ENCODE data around the gene ZNF622.
A peak's percentile ranks its signal among the peaks of the same experiment; 100 is the strongest.

Gene ZNF622

DNA sequence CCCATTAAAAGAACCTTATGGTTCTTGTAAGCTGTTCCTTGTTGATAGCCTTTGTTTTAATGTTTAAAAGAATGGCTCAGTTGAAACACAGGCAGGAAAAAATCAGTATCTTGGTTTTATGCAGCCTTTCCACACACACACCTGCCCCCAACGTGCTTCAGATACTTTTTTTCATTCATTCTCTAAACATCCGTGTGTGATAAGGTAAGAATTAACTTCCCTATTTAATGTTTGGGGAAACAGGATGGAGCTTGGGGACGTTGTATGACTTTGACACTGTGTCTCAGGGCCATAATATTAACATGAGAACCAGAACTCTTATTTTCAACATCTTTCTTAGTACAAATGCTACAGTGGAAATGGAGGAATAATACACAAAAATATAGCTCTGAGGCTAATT lies 5.8 kb upstream of the ZNF622 start:
- H3K4me3 ChIP-seq (ENCODE audit: low read depth, low read length): no peak overlapping the region
- TF ChIP-seq MYC (IDR thresholded peaks at IDR 0.05; ENCODE audit: low read depth, low read length) (no peak), POLR2A (IDR thresholded peaks at IDR 0.05; ENCODE audit: extremely low read depth, insufficient read length) (no peak)
- TF ChIP-seq, protein P1, sequence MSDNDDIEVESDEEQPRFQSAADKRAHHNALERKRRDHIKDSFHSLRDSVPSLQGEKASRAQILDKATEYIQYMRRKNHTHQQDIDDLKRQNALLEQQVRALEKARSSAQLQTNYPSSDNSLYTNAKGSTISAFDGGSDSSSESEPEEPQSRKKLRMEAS (IDR thresholded peaks at IDR 0.05; ENCODE audit: low read depth, low read length): no peak
- TF ChIP-seq, protein P2, sequence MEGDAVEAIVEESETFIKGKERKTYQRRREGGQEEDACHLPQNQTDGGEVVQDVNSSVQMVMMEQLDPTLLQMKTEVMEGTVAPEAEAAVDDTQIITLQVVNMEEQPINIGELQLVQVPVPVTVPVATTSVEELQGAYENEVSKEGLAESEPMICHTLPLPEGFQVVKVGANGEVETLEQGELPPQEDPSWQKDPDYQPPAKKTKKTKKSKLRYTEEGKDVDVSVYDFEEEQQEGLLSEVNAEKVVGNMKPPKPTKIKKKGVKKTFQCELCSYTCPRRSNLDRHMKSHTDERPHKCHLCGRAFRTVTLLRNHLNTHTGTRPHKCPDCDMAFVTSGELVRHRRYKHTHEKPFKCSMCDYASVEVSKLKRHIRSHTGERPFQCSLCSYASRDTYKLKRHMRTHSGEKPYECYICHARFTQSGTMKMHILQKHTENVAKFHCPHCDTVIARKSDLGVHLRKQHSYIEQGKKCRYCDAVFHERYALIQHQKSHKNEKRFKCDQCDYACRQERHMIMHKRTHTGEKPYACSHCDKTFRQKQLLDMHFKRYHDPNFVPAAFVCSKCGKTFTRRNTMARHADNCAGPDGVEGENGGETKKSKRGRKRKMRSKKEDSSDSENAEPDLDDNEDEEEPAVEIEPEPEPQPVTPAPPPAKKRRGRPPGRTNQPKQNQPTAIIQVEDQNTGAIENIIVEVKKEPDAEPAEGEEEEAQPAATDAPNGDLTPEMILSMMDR (IDR thresholded peaks at IDR 0.05; ENCODE audit: low read depth, low read length): no peak
- no peak for DNase-seq (ENCODE audit: low read depth)

DNA sequence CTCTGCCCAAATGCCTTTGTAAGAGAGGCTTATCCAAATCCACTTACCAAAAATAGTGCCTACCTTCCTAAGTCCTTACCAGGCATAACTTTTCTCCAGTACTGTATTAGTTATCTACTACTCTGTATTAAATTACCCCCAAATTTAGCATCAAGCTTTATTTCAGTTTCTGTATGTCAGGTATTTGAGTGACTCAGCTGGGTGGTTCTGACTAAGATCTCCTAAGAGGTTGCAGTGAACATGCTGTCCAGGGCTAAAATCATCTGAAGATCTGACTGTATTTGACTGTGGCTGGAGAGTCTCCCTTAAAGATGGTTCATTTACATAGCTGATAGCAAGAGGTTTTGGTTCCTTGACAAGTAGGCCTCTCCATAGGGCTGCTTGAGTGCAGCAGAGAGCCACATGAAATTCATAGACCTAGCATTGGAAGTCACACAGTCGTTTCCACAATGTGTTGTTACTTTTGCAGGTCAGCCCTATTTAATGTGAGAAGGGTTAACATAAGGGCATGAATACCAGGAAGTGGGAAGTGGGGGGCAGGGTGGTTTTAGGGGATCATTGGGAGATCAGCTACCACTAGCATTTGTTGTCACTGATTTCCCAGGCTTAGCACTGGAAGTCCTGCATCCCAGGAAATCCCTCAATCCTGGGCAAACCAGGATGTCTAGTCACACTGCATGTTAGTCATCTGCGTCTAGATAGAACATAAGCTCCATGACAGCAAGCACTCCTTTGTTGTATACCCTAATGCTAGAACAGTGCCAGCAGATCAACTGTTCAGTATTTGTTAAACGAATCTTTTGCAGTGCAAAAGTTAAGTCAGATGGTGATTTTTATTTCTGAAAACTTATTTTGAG lies 2.0 kb upstream of the ZNF622 start:
- no peak for TF ChIP-seq MYC (IDR thresholded peaks at IDR 0.05; ENCODE audit: low read depth, low read length)
- TF ChIP-seq, protein P2 (IDR thresholded peaks at IDR 0.05; ENCODE audit: low read depth, low read length): no peak
- no peak for TF ChIP-seq POLR2A (IDR thresholded peaks at IDR 0.05; ENCODE audit: extremely low read depth, insufficient read length)
- TF ChIP-seq, protein P1 (IDR thresholded peaks at IDR 0.05; ENCODE audit: low read depth, low read length): no peak
- H3K4me3 ChIP-seq (ENCODE audit: low read depth, low read length): no peak overlapping the region
- peak; percentile 16 for DNase-seq (ENCODE audit: low read depth)

DNA sequence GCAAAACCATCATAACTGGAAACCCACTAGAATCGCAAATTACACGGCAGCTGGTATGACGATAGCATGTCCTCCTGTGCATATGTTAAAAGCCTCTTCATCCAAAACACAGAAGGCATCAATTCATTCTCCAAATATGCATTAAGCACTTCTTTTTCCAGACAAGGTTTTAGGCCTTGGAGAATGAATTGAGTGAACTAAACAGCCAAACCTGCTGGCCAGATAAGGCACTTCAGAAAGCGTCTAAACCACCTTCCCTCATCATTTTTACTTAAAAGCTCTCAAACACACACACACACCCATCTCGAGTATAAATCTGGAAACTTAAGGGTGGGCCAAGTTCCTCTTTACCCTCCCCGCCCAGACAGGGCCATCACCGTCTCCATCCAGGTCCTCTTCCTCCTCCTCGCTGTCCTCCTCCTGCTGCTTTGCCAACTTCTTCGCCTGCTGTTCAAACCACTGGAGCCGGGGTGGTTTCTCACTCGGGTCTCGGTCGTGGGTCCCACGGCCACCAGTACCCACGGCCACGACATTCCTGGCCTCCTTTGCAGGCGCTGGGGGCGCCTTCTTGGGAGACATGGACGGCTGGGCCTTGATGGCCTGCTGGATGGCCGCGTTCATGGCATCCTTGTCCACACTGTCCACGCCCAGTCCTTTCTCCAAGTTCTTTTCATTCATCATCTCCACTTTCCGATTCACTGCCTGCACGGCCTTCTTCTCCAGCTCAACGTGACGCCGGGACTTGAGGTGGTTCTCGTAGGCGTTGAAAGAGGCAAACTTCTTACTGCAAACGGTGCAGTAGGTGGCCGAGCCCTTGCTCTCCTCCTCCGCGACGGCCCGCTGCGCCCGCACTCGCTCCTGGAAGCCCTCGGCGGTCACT lies 696 bp downstream of the ZNF622 start:
- TF ChIP-seq, protein P1 (IDR thresholded peaks at IDR 0.05; ENCODE audit: low read depth, low read length): peak; percentile 36
- TF ChIP-seq, protein P2 (IDR thresholded peaks at IDR 0.05; ENCODE audit: low read depth, low read length): no peak
- TF ChIP-seq MYC (IDR thresholded peaks at IDR 0.05; ENCODE audit: low read depth, low read length) (0 out of 2 replicates have a peak, but pooled peaks have one; percentile 14), POLR2A (IDR thresholded peaks at IDR 0.05; ENCODE audit: extremely low read depth, insufficient read length) (no peak)
- H3K4me3 ChIP-seq (ENCODE audit: low read depth, low read length): peak overlapping the region; percentile 97
- peak; percentile 49 for DNase-seq (ENCODE audit: low read depth)

DNA sequence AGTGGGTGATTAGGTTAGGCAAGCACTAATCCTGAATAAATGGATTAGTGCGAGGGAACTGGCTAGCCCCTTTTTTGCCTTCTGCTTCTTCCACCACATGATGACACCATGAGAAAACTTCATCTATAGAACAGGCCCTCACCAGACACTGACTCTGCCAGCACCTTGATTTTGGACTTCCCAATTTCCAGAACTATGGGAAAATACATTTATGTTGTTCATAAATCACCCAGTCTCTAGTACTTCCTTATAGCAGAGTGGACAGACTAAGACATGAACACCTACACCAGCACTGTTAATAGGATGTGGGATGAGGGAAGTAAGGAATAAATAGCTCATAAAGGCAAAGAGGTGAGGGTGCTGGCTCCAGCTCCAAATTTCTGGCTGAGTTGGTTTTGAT lies 1.4 kb downstream of the ZNF622 start:
- no peak for DNase-seq (ENCODE audit: low read depth)
- no peak for TF ChIP-seq POLR2A (IDR thresholded peaks at IDR 0.05; ENCODE audit: extremely low read depth, insufficient read length)
- TF ChIP-seq MYC (IDR thresholded peaks at IDR 0.05; ENCODE audit: low read depth, low read length): no peak
- TF ChIP-seq, protein P1 (IDR thresholded peaks at IDR 0.05; ENCODE audit: low read depth, low read length): no peak
- TF ChIP-seq, protein P2 (IDR thresholded peaks at IDR 0.05; ENCODE audit: low read depth, low read length): no peak
- peak overlapping the region; percentile 97 for H3K4me3 ChIP-seq (ENCODE audit: low read depth, low read length)

DNA sequence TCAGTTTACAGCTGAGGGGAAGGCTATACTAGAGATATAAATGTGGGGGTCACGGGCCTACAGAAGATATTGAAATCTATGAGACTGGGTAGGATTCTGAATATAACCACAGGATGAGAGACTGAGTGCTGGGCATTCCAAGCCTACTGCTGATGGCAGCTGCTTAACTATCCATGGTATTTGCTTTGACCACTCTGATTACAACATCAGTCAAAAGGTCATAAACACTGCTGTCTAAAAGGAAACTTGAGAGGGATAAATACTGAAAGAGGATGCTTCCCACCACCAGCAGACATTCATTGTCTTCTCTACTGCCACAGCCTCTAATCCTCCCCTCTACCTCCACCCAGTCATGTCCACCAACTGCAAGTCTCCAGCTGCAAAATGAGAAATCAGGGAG lies 3.8 kb downstream of the ZNF622 start:
- DNase-seq (ENCODE audit: low read depth): no peak
- peak overlapping the region; percentile 21 for H3K4me3 ChIP-seq (ENCODE audit: low read depth, low read length)
- TF ChIP-seq, protein P2 (IDR thresholded peaks at IDR 0.05; ENCODE audit: low read depth, low read length): no peak

Data from NB4 (cell line).